ELF-1 (cell line): ENCODE measurements around the gene THSD4.

Experiments used
- DNase-seq: peaks from one replicate; pipeline ENCODE4 v3.0.0-alpha.2; 2016; ENCODE audit warnings: low read depth, low spot score

Gene THSD4

GRCh38 chr15:71623111-71623510 lies 507.8 kb downstream of the THSD4 start:
- no peak for DNase-seq

- no peak for DNase-seq
These were observed 511.4 kb downstream of the THSD4 start for GRCh38 chr15:71626596-71627088.

- no peak for DNase-seq
These were observed 511.9 kb downstream of the THSD4 start for GRCh38 chr15:71627188-71627587.

GRCh38 chr15:71627604-71628003 lies 512.3 kb downstream of the THSD4 start:
- no peak for DNase-seq

- DNase-seq: peak; percentile 40
These were observed 513.9 kb downstream of the THSD4 start for GRCh38 chr15:71628988-71629770.

- no peak for DNase-seq
These were observed 514.7 kb downstream of the THSD4 start for GRCh38 chr15:71629781-71630474.

GRCh38 chr15:71630475-71630809 lies 515.2 kb downstream of the THSD4 start:
- no peak for DNase-seq

GRCh38 chr15:71632576-71633195 lies 517.4 kb downstream of the THSD4 start:
- no peak for DNase-seq

- no peak for DNase-seq
These were observed 519.7 kb downstream of the THSD4 start for GRCh38 chr15:71634820-71635560.

GRCh38 chr15:71635735-71636134 lies 520.5 kb downstream of the THSD4 start:
- DNase-seq: no peak

GRCh38 chr15:71638876-71639275 lies 523.6 kb downstream of the THSD4 start:
- DNase-seq: no peak

GRCh38 chr15:71639471-71639870 lies 524.2 kb downstream of the THSD4 start:
- no peak for DNase-seq

- DNase-seq: no peak
These were observed 528.6 kb downstream of the THSD4 start for GRCh38 chr15:71643918-71644317.

GRCh38 chr15:71646767-71647486 lies 531.7 kb downstream of the THSD4 start:
- no peak for DNase-seq

- no peak for DNase-seq
These were observed 532.2 kb downstream of the THSD4 start for GRCh38 chr15:71647487-71647808.

GRCh38 chr15:71648095-71648494 lies 532.8 kb downstream of the THSD4 start:
- no peak for DNase-seq

- no peak for DNase-seq
These were observed 534.6 kb downstream of the THSD4 start for GRCh38 chr15:71649894-71650293.

GRCh38 chr15:71650603-71651002 lies 535.3 kb downstream of the THSD4 start:
- DNase-seq: no peak

- DNase-seq: peak; percentile 59
These were observed 536.5 kb downstream of the THSD4 start for GRCh38 chr15:71651750-71652186.

- DNase-seq: no peak
These were observed 538.9 kb downstream of the THSD4 start for GRCh38 chr15:71654042-71654719.

GRCh38 chr15:71654720-71655174 lies 539.5 kb downstream of the THSD4 start:
- no peak for DNase-seq
